Stimulated activated CD4-positive, alpha-beta T cell treated with anti-CD3 and anti-CD28 coated beads, Interleukin-2, amount 100 ng/mL, for 24 hours (primary cell): ENCODE data around the gene CIB4.

ENCODE experiments used
- DNase-seq, 2 donors: peaks; one replicate each; pipeline ENCODE4 v3.0.0-alpha.2; 2020

Gene CIB4

GRCh38 chr2:26640781-26641564, at the start of gene CIB4:
CIB4 (minus strand) TSS chr2:26641366; CDS start chr2:26641314, 52 bp downstream.
- DNase-seq: no peak

DNA sequence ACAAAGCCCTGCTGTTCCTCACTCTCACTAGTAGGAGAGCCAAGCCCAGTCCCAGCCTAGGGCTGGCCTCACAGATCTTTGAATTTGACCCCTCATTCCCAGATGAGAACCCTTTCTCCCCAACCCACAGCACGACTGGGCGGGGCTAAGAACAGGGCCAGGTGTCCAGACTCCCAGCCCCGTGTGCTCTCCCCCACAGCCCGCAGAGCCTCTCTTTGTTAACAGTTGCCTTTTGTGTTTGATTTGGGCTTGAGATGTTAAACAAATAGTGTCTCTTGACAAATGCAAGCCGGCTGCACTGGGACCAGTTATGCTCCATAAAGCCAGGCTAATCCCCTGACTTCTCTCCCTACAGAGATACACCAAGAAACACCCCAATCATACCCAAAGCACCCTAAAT, 46.6 kb upstream of the CIB4 start:
- no peak for DNase-seq

DNA sequence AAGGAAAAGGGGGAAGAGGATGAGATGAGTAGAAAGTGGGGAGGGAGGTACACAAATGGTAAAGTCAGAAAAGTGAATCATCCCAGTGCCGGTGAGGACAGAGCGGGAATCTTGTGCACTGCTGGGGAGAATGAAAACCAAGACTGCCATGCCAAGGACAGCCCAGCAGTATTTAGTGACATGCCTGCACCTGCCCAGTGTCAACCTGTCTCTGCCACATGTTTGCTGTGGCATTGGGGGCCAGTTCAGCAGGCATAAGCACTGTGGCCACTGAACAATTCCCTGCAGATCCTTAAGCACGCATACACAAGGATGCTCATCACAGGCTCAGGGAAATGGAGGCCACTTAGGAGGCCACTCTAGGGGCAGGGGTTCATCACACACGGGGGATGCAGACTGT, 46.2 kb upstream of the CIB4 start:
- DNase-seq: no peak

- DNase-seq: no peak
Observed at GRCh38 chr2:26685989-26686839, 45.0 kb upstream of the CIB4 start.

DNA sequence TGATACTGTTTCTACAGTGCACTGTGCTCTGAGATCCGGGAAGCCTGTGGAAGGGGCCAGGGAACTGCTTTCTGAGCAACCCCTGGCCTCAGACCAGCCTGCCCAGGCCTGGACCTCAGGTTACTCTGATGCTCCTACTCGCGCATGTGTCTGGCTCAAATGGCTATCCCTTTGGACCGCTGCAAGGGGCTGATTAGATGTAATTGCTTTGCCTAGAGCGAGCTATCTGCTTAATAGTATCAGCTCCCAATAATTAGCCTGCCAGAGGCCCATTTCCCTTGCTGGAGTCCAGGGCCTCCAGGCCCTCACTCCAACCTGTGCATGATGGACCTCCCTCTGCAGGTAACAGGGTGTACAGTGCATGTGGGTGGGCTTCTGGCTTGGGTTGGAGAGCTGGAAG, 44.2 kb upstream of the CIB4 start:
- no peak for DNase-seq

- DNase-seq: no peak
Observed at GRCh38 chr2:26683583-26683982, 42.4 kb upstream of the CIB4 start.

- DNase-seq: no peak
Observed at GRCh38 chr2:26682155-26682554, 41.0 kb upstream of the CIB4 start.

DNA sequence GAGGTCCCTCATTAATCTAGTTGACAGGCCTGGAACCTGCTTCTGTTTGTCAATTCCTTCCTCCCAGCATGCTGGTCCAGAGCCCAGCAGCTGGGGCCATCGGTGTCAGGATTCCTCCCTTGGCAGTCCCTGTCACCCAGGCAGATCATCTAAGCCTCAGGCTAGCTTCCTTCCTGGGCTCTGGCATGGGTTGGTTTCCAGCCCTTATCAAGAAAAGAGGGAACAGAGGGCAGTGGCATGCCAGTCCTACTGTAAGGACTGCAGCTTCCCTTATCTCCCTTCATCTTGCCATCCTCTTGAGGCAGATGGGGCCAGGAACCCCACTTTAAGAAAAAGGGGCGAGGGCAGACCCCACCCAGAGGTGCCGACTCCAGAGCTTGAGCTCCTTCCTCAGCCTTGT, 40.5 kb upstream of the CIB4 start:
- DNase-seq: no peak

- DNase-seq: no peak
Observed at GRCh38 chr2:26679867-26680266, 38.7 kb upstream of the CIB4 start.

GRCh38 chr2:26678035-26678434, 36.9 kb upstream of the CIB4 start:
- no peak for DNase-seq

DNA sequence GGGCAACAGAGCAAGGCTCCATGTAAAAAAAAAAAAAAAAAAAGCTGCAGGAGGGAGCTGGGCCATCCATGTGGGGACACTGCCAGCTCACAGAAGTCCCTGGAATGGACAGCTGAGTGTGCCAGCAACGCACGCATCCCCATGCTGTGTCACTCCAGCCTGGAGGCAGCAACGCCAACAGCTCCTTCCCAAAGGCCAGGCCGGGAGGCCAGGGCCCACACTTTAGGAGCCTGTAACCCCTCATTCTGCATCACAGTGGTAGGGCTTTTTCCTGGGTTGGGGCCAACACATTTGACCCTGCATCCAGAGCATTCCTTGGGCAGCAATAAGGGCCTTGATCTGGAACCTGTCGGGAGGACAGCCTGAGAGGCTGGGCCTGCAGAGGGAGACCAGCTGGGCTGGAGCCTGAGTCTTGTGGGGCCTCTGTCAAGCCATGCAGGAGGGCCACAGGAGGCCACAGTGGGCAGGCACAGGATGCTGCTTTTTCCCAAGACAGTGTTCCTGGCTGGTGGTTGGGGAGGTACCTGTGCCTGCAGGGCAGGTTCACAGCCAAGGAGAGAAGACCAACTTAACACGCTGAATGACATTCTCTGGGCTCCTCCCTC, 34.6 kb upstream of the CIB4 start:
- DNase-seq: no peak

GRCh38 chr2:26674771-26675170, 33.6 kb upstream of the CIB4 start:
- no peak for DNase-seq

- no peak for DNase-seq
Observed at GRCh38 chr2:26674002-26674751, 33.0 kb upstream of the CIB4 start.

DNA sequence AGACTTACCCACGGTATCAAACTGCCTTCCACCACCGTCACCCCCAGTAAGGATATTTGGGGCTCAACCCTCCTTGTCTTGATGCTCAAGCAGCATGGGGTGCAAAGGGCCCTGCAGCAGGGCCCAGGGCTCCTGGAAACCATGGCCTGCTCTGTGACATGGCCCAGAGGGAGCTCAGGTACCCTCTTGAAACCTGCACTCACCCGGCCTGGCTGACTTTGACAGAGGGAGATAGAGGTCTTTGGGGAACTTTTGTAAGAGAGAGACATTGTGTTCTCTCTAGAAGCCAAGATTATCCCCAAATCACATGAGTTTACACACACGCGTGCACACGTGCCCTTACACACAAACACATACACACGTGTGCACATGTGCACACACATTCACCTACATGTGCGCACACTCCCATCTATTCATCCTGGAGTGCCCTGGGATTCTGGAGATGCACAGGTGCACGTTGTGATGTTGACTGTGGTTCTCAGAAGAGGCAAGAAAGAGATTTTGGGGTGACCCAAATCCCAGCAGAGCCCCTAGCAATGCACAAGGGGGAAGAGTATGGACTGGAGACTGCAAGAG, 31.7 kb upstream of the CIB4 start:
- DNase-seq: no peak

- DNase-seq: no peak
Observed at GRCh38 chr2:26672112-26672817, 31.1 kb upstream of the CIB4 start.

DNA sequence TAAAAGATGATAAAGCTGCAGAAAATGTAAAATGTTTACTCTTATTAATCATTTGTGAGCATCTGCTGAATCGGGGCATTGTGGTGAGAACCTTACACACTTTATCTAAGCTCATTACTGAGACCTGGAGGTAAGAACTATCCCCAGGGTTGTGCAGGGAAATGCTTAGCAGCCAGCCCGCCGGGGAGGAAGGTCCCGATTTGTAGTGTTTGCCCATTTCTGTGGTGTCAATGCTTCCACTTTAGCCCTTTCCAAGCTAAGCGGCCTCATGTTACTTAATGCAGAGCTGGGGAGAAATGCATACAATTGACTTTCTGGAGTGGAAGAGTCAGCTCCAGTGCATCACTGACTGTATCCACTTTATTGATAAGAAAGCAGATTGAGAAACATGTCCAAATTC, 30.5 kb upstream of the CIB4 start:
- no peak for DNase-seq

GRCh38 chr2:26670931-26671460, 29.8 kb upstream of the CIB4 start:
- DNase-seq: no peak

GRCh38 chr2:26670171-26670570, 29.0 kb upstream of the CIB4 start:
- DNase-seq: no peak

- DNase-seq: no peak
Observed at GRCh38 chr2:26668856-26669750, 27.9 kb upstream of the CIB4 start.

- no peak for DNase-seq
Observed at GRCh38 chr2:26668041-26668440, 26.9 kb upstream of the CIB4 start.

- DNase-seq: no peak
Observed at GRCh38 chr2:26666671-26667070, 25.5 kb upstream of the CIB4 start.
